Neural cell (in vitro differentiated cells): ENCODE data around the gene CHD9NB.

Source experiments
- CTCF ChIP-seq: fragments of 450-650 bp; IDR thresholded peaks from 2 replicates; pipeline ENCODE4 v1.5.1; 2014; ENCODE audit warnings: antibody characterized with exemption, mild to moderate bottlenecking, moderate library complexity; ENCODE audit not compliant: poor library complexity, severe bottlenecking
- EP300 ChIP-seq: fragments of 450-650 bp; conservative IDR thresholded peaks from 2 replicates; pipeline ENCODE4 v1.6.1; 2014; ENCODE audit warnings: antibody characterized with exemption, mild to moderate bottlenecking, moderate library complexity; ENCODE audit not compliant: poor library complexity, severe bottlenecking
- EZH2 ChIP-seq: fragments of 200-600, 300-800 bp; shearing (Covaris generic), sonication (generic); IDR thresholded peaks from 2 replicates; pipeline ENCODE4 v1.6.1; 2014; ENCODE audit warnings: antibody characterized with exemption, low read length, borderline replicate concordance, mild to moderate bottlenecking; ENCODE audit not compliant: insufficient read depth, poor library complexity, severe bottlenecking
- POLR2AphosphoS5 ChIP-seq: IDR thresholded peaks from 2 replicates; pipeline ENCODE4 v1.6.1; 2012
- RAD21 ChIP-seq: fragments of 450-650 bp; conservative IDR thresholded peaks from 2 replicates; pipeline ENCODE4 v1.6.1; 2014; ENCODE audit warnings: antibody characterized with exemption, mild to moderate bottlenecking, moderate library complexity
- SMC3 ChIP-seq: fragments of 450-650 bp; conservative IDR thresholded peaks from 2 replicates; pipeline ENCODE4 v1.6.1; 2014; ENCODE audit warnings: antibody characterized with exemption, mild to moderate bottlenecking, moderate library complexity; ENCODE audit not compliant: poor library complexity
- TAF1 ChIP-seq: IDR thresholded peaks from 2 replicates; pipeline ENCODE4 v1.6.1; 2012; ENCODE audit warnings: low read depth
- TF ChIP-seq, protein P1 (sequence below): IDR thresholded peaks from 2 replicates; pipeline ENCODE4 v1.6.1; 2012; ENCODE audit warnings: borderline replicate concordance

DNA sequence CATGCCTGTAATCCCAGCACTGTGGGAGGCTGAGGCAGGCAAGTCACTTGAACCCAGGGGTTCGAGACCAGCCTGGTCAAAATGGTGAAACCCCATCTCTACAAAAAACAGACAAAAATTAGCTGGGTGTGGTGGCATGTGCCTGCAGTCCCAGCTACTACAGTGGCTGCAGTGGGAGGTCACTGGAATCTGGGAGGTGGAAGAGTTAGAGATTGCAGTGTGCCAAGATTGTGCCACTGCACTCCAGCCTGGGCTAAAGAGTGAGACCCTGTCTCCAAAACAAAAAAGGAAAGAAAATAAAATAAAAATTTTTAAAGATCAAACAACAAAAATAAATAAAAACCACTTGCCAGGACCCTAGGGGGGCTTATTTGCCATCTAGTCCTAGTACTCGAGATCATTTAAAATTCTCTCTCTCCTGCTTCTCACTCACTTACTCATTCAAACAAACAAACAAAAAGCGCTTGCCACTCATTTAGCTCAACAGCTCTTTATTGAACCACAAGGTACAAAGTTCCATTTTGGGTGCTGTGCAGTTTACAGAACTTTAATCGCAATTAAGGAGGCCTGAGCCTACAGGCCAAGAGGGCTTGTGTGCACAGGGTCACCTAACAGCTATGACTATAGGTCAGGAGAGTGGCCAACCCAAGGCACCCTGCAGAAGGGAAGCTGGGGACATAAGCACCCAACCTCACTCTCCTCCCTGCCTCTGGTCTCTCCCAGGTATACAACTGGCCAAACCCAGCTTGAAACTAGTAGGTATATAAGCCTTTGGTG is 4.4 kb downstream of the CHD9NB start:
- TF ChIP-seq POLR2AphosphoS5 = no peak
- TF ChIP-seq CTCF = no peak
- no peak for TF ChIP-seq EZH2
- TF ChIP-seq RAD21 = no peak
- TF ChIP-seq, protein P1, sequence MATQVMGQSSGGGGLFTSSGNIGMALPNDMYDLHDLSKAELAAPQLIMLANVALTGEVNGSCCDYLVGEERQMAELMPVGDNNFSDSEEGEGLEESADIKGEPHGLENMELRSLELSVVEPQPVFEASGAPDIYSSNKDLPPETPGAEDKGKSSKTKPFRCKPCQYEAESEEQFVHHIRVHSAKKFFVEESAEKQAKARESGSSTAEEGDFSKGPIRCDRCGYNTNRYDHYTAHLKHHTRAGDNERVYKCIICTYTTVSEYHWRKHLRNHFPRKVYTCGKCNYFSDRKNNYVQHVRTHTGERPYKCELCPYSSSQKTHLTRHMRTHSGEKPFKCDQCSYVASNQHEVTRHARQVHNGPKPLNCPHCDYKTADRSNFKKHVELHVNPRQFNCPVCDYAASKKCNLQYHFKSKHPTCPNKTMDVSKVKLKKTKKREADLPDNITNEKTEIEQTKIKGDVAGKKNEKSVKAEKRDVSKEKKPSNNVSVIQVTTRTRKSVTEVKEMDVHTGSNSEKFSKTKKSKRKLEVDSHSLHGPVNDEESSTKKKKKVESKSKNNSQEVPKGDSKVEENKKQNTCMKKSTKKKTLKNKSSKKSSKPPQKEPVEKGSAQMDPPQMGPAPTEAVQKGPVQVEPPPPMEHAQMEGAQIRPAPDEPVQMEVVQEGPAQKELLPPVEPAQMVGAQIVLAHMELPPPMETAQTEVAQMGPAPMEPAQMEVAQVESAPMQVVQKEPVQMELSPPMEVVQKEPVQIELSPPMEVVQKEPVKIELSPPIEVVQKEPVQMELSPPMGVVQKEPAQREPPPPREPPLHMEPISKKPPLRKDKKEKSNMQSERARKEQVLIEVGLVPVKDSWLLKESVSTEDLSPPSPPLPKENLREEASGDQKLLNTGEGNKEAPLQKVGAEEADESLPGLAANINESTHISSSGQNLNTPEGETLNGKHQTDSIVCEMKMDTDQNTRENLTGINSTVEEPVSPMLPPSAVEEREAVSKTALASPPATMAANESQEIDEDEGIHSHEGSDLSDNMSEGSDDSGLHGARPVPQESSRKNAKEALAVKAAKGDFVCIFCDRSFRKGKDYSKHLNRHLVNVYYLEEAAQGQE = no peak
- TF ChIP-seq EP300 = no peak
- no peak for TF ChIP-seq TAF1
- TF ChIP-seq SMC3 = no peak
